SU-DHL-6 (cell line): Measurements from ENCODE around the gene MND1.

ENCODE experiments used
- CTCF ChIP-seq: fragments of 200-600 bp; sonication (generic); IDR thresholded peaks from one replicate; pipeline ENCODE4 v1.5.1; 2017; ENCODE audit warnings: antibody characterized with exemption, mild to moderate bottlenecking, low read length, moderate library complexity; ENCODE audit not compliant: insufficient read depth, poor library complexity, severe bottlenecking
- EZH2phosphoT487 ChIP-seq: fragments of 200-600 bp; sonication (generic), shearing (Covaris generic); conservative IDR thresholded peaks from 2 replicates; pipeline ENCODE4 v1.6.1; 2018; ENCODE audit warnings: mild to moderate bottlenecking, antibody characterized with exemption, low read length, moderate library complexity, mixed read lengths

- TF ChIP-seq CTCF (no peak), EZH2phosphoT487 (no peak)
Measured at GRCh38 chr4:153450544-153450917, 106.0 kb downstream of the MND1 start.
